Hepatocyte (in vitro differentiated cells): ENCODE results near the gene HYCC1. TPM values are rescaled to one million over a fixed set of nuclear protein-coding genes. Genes with fewer than 3 reads are reported as not detected.

Experiments
- DNase-seq: peaks from one replicate; pipeline ENCODE4 v3.0.0-alpha.2; 2016; ENCODE audit warnings: low spot score
- H2AFZ ChIP-seq: fragments of 200-600 bp; sonication (generic); 2 replicates; pipeline ENCODE4 v1.6.0; 2016; ENCODE audit warnings: antibody characterized with exemption, mild to moderate bottlenecking
- H3K27ac ChIP-seq: fragments of 200-600 bp; sonication (generic); 2 replicates; pipeline ENCODE4 v1.5.1; 2016; ENCODE audit warnings: mild to moderate bottlenecking
- H3K27me3 ChIP-seq: fragments of 200-600 bp; sonication (generic); 2 replicates; pipeline ENCODE4 v1.6.1; 2016
- H3K36me3 ChIP-seq: fragments of 200-600 bp; sonication (generic); replicated peaks from 2 replicates; pipeline ENCODE4 v1.5.1; 2016; ENCODE audit warnings: low read depth; ENCODE audit not compliant: insufficient read depth
- H3K4me1 ChIP-seq: fragments of 200-600 bp; sonication (generic); 2 replicates; pipeline ENCODE4 v1.5.1; 2016; ENCODE audit warnings: mild to moderate bottlenecking, moderate library complexity; ENCODE audit not compliant: insufficient read depth
- H3K4me2 ChIP-seq: fragments of 200-600 bp; sonication (generic); 2 replicates; pipeline ENCODE4 v1.6.0; 2016
- H3K4me3 ChIP-seq: fragments of 200-600 bp; sonication (generic); 2 replicates; pipeline ENCODE4 v1.5.1; 2016; ENCODE audit warnings: mild to moderate bottlenecking
- H3K79me2 ChIP-seq: fragments of 200-600 bp; sonication (generic); 2 replicates; pipeline ENCODE4 v1.6.0; 2017; ENCODE audit warnings: mild to moderate bottlenecking
- H3K9me2 ChIP-seq: fragments of 200-600 bp; sonication (generic); replicated peaks from 2 replicates; pipeline ENCODE4 v1.6.0; 2017; ENCODE audit warnings: mild to moderate bottlenecking; ENCODE audit not compliant: insufficient read depth
- H3K9me3 ChIP-seq: fragments of 200-600 bp; sonication (generic); 2 replicates; pipeline ENCODE4 v1.5.1; 2016; ENCODE audit warnings: low read depth, mild to moderate bottlenecking
- H4K20me1 ChIP-seq: fragments of 200-600 bp; sonication (generic); 2 replicates; pipeline ENCODE4 v1.6.0; 2016; ENCODE audit warnings: mild to moderate bottlenecking; ENCODE audit not compliant: insufficient read depth, poor library complexity, severe bottlenecking
- EZH2 ChIP-seq: fragments of 200-600 bp; sonication (generic); IDR thresholded peaks from 2 replicates; pipeline ENCODE4 v1.6.1; 2016; ENCODE audit warnings: antibody characterized with exemption, mild to moderate bottlenecking, borderline replicate concordance
- EZH2phosphoT487 ChIP-seq: fragments of 200-600 bp; sonication (generic); IDR thresholded peaks from one replicate; pipeline ENCODE4 v1.6.1; 2018; ENCODE audit warnings: antibody characterized with exemption, mild to moderate bottlenecking, low read depth, moderate library complexity; ENCODE audit not compliant: unreplicated experiment, severe bottlenecking
- WGBS: methylation state at CpG from one replicate; pipeline ENCODE4 v1.1.6; 2016; ENCODE audit warnings: low lambda C conversion rate; ENCODE audit errors: missing lambda C conversion rate; 5-methylcytosine and 5-hydroxymethylcytosine counted together
- polyA plus RNA-seq: library from polyadenylated mRNA; unstranded; fragments of >200 nt; fragmentation: Nextera tagmentation; extraction: Ambion mirVana; gene quantifications from 2 replicates; pipeline ENCODE4 v1.2.1, GENCODE V29; 2016
- total RNA-seq: library from RNA; depleted of rRNA; stranded (reverse); fragments of >200 nt; gene quantifications from 2 replicates; pipeline ENCODE4 v1.2.3, GENCODE V29; 2014
- TF ChIP-seq, protein P1 (sequence below): fragments of 200-600 bp; sonication (generic); IDR thresholded peaks from 2 replicates; pipeline ENCODE4 v1.5.1; 2016; ENCODE audit warnings: antibody characterized with exemption, mild to moderate bottlenecking; ENCODE audit not compliant: poor library complexity

Gene HYCC1
- total and polyA plus RNA-seq, 2 experiments from 2014 or later: 16.1 to 58.1 TPM

DNA sequence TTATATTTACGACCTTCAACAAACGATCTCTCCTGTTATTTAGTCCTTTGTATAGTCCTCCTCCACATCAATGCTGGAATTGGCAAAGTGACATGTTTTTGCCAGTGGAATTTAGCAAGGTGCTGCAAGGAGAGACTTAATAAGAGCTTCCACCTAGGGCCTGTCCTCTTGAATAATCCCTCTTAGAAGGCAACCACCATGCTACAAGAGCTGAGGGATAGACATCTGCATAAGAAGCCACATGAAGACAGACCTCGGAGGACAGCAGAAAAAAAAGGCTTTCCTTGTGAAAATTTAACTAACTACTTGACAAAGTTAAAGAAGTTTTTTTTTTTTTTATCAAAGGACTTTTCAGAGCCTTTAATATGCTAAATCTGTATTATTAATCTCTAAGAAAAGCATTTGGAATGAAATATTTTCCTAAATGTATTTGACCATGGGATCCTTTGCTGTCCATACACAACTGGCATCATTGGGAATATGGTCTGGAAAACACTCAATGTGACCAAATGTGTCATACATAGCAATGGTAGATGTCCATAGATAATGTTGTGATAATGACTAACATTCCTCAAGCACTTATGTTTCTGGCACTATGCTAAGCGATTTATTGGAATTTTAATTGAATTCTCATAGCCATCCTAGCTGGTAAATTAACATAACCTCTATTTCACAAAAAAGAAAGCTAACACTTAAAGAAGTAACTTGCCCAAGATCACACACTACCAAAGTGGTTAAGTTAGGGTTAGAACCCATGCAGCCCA lies 13.2 kb downstream of the HYCC1 start:
- Histone ChIP-seq H2AFZ (no peak overlapping the region), H3K27me3 (no peaks in the 10 kb centered on the region), H3K36me3 (no peaks in the 10 kb centered on the region), H3K27ac (no peak overlapping the region), H3K9me2 (no peaks in the 10 kb centered on the region), H3K79me2 (peaks cover 68% of the 10 kb centered on the region), H3K4me1 (no peaks in the 10 kb centered on the region), H3K4me2 (no peak overlapping the region), H3K4me3 (no peak overlapping the region), H3K9me3 (no peaks in the 10 kb centered on the region), H4K20me1 (no peaks in the 10 kb centered on the region)
- TF ChIP-seq EZH2: no peak
- TF ChIP-seq EZH2phosphoT487: no peak
- DNase-seq: no peak
- WGBS: 89% methylated on average over 4 of the region's 4 CpGs

GRCh38 chr7:22998519-22998896 lies 15.4 kb downstream of the HYCC1 start:
- H3K4me1 ChIP-seq: no peaks in the 10 kb centered on the region
- peaks cover 52% of the 10 kb centered on the region for H3K79me2 ChIP-seq
- no peaks in the 10 kb centered on the region for H4K20me1 ChIP-seq
- 81% methylated on average over 2 of the region's 2 CpGs for WGBS
- no peak for DNase-seq
- H3K4me2 ChIP-seq: no peak overlapping the region
- no peak overlapping the region for H2AFZ ChIP-seq
- H3K9me3 ChIP-seq: no peaks in the 10 kb centered on the region
- TF ChIP-seq EZH2phosphoT487 (no peak), EZH2 (no peak)
- TF ChIP-seq, protein P1, sequence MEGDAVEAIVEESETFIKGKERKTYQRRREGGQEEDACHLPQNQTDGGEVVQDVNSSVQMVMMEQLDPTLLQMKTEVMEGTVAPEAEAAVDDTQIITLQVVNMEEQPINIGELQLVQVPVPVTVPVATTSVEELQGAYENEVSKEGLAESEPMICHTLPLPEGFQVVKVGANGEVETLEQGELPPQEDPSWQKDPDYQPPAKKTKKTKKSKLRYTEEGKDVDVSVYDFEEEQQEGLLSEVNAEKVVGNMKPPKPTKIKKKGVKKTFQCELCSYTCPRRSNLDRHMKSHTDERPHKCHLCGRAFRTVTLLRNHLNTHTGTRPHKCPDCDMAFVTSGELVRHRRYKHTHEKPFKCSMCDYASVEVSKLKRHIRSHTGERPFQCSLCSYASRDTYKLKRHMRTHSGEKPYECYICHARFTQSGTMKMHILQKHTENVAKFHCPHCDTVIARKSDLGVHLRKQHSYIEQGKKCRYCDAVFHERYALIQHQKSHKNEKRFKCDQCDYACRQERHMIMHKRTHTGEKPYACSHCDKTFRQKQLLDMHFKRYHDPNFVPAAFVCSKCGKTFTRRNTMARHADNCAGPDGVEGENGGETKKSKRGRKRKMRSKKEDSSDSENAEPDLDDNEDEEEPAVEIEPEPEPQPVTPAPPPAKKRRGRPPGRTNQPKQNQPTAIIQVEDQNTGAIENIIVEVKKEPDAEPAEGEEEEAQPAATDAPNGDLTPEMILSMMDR: no peak
- H3K27ac ChIP-seq: no peak overlapping the region
- no peaks in the 10 kb centered on the region for H3K36me3 ChIP-seq
- no peaks in the 10 kb centered on the region for H3K9me2 ChIP-seq
- no peak overlapping the region for H3K4me3 ChIP-seq
- H3K27me3 ChIP-seq: no peaks in the 10 kb centered on the region

DNA sequence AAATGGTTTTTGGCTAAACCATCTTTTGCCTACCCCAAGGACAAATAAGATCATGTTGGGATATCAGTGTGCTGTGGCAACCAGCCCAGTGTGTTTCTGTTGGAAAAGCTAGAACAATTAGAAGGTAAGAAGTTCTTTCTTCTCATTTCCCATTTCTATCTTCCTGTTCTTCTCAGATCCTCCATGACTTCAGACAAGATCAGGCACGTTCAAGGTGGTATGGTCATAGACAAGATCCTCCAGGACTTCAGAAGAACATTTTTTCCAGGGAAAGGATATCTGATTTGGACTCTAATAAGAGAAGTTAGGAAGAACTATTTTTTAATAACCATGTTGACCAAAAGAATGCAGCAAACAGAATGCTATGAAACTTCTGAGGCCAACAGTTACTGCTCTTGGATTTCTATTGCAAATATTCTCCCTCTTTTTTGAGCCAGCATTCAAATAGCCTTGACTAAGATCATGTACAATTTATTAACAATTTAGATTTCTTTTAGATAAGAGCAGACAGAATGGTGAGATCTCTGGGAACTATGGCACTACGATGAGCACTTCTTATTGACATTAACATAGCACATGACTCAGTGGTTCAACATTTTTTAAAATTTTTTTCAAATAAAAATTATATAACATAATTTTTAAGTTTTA lies 15.9 kb downstream of the HYCC1 start:
- Histone ChIP-seq H3K4me2 (no peak overlapping the region), H2AFZ (no peak overlapping the region)

More for the DNA sequence above, 15.9 kb downstream of the HYCC1 start:
- no peak for TF ChIP-seq EZH2phosphoT487
- TF ChIP-seq, protein P1: no peak
- no peak for TF ChIP-seq EZH2
- Histone ChIP-seq H3K27me3 (no peaks in the 10 kb centered on the region), H3K27ac (no peak overlapping the region), H4K20me1 (no peaks in the 10 kb centered on the region), H3K4me1 (no peaks in the 10 kb centered on the region), H3K9me3 (no peaks in the 10 kb centered on the region), H3K36me3 (no peaks in the 10 kb centered on the region), H3K4me3 (no peak overlapping the region), H3K9me2 (no peaks in the 10 kb centered on the region), H3K79me2 (peaks cover 47% of the 10 kb centered on the region)
- 96% methylated on average over 2 of the region's 2 CpGs for WGBS
- no peak for DNase-seq
